ENCODE results near the gene ATOH8. TPM values are rescaled to one million over a fixed set of nuclear protein-coding genes. Genes with fewer than 3 reads are reported as not detected.

The ATOH8 gene
- total RNA-seq, 4 donors from 2014 or later, result 17.1 to 210 (median 45.9) TPM

GRCh38 chr2:85758361-85759256 lies 4.8 kb downstream of the ATOH8 start:
- TF ChIP-seq CTCF (IDR thresholded peaks at IDR 0.05), result no peak
- DNase-seq (ENCODE audit: low spot score), result no peak
- no peak for ATAC-seq (ENCODE audit: low FRiP score)

- ATAC-seq (ENCODE audit: low FRiP score) (no peak), DNase-seq (ENCODE audit: low spot score) (no peak)
- no peak for TF ChIP-seq CTCF (IDR thresholded peaks at IDR 0.05)
Measured at GRCh38 chr2:85759257-85759613, 5.4 kb downstream of the ATOH8 start.

- TF ChIP-seq CTCF (IDR thresholded peaks at IDR 0.05), result no peak
- DNase-seq (ENCODE audit: low spot score) (no peak), ATAC-seq (ENCODE audit: low FRiP score) (no peak)
Measured at GRCh38 chr2:85760371-85760770, 6.6 kb downstream of the ATOH8 start.

- DNase-seq (ENCODE audit: low spot score) (no peak), ATAC-seq (ENCODE audit: low FRiP score) (no peak)
- TF ChIP-seq CTCF (IDR thresholded peaks at IDR 0.05), result no peak
Measured at GRCh38 chr2:85760872-85761271, 7.1 kb downstream of the ATOH8 start.

- TF ChIP-seq CTCF (IDR thresholded peaks at IDR 0.05), result no peak
- DNase-seq (ENCODE audit: low spot score), result no peak
- no peak for ATAC-seq (ENCODE audit: low FRiP score)
Measured at GRCh38 chr2:85761512-85761944, 7.7 kb downstream of the ATOH8 start.

- no peak for TF ChIP-seq CTCF (IDR thresholded peaks at IDR 0.05)
- no peak for DNase-seq (ENCODE audit: low spot score)
- ATAC-seq (ENCODE audit: low FRiP score), result no peak
Measured at GRCh38 chr2:85761946-85762345, 8.2 kb downstream of the ATOH8 start.

GRCh38 chr2:85763132-85763531 lies 9.3 kb downstream of the ATOH8 start:
- TF ChIP-seq CTCF (IDR thresholded peaks at IDR 0.05), result no peak
- ATAC-seq (ENCODE audit: low FRiP score) (no peak), DNase-seq (ENCODE audit: low spot score) (no peak)

All from omental fat pad (tissue), 4 donors.